Nephron progenitor cell (in vitro differentiated cells): ENCODE data around the gene SPTLC2.
"Not testable (repeated sequence)": the region's sequence is repeated elsewhere in the genome, so short reads cannot be mapped to it uniquely, and the experiment has no call there.

Experiments used
- DNase-seq: peaks from one replicate; pipeline ENCODE4 v3.0.0; 2021
- H3K27ac Mint-ChIP-seq: 2 replicates; pipeline ENCODE4 v1.8.0; 2021; ENCODE audit warnings: mild to moderate bottlenecking, moderate library complexity, mixed read lengths
- H3K27me3 Mint-ChIP-seq: 2 replicates; pipeline ENCODE4 v1.8.0; 2021; ENCODE audit warnings: mild to moderate bottlenecking, low read depth, mixed read lengths; ENCODE audit not compliant: poor library complexity
- H3K36me3 Mint-ChIP-seq: 2 replicates; pipeline ENCODE4 v1.8.0; 2021; ENCODE audit warnings: low read depth, mixed read lengths
- H3K4me1 Mint-ChIP-seq: 2 replicates; pipeline ENCODE4 v1.8.0; 2021; ENCODE audit warnings: mixed read lengths
- H3K4me3 Mint-ChIP-seq: 2 replicates; pipeline ENCODE4 v1.8.0; 2021; ENCODE audit warnings: mild to moderate bottlenecking, moderate library complexity, mixed read lengths
- H3K9me3 Mint-ChIP-seq: 2 replicates; pipeline ENCODE4 v1.8.0; 2021; ENCODE audit warnings: mild to moderate bottlenecking, moderate library complexity, mixed read lengths
- CTCF ChIP-seq: fragments of 200-600 bp; sonication (generic); IDR thresholded peaks from 2 replicates; pipeline ENCODE4 v1.5.0; 2021; ENCODE audit warnings: antibody characterized with exemption

Gene SPTLC2

GRCh38 chr14:77529963-77530362, 86.5 kb downstream of the SPTLC2 start:
- Mint-ChIP-seq H3K9me3 (no peaks in the 10 kb centered on the region), H3K4me1 (no peaks in the 10 kb centered on the region), H3K4me3 (no peak overlapping the region), H3K36me3 (peaks cover 26% of the 10 kb centered on the region), H3K27me3 (no peaks in the 10 kb centered on the region), H3K27ac (no peak overlapping the region)
- no peak for DNase-seq
- TF ChIP-seq CTCF = no peak

- no peaks in the 10 kb centered on the region for H3K4me1 Mint-ChIP-seq
- no peak for DNase-seq
- H3K9me3 Mint-ChIP-seq = no peaks in the 10 kb centered on the region
- no peaks in the 10 kb centered on the region for H3K27me3 Mint-ChIP-seq
- peaks cover 26% of the 10 kb centered on the region for H3K36me3 Mint-ChIP-seq
- no peak overlapping the region for H3K4me3 Mint-ChIP-seq
- no peak overlapping the region for H3K27ac Mint-ChIP-seq
- TF ChIP-seq CTCF = no peak
These were observed 87.2 kb downstream of the SPTLC2 start for GRCh38 chr14:77529213-77529612.

- not testable (repeated sequence) for H3K27ac Mint-ChIP-seq, H3K4me1 Mint-ChIP-seq, H3K27me3 Mint-ChIP-seq, DNase-seq, H3K4me3 Mint-ChIP-seq, H3K9me3 Mint-ChIP-seq
- peaks cover 21% of the 10 kb centered on the region for H3K36me3 Mint-ChIP-seq
These were observed 87.7 kb downstream of the SPTLC2 start for GRCh38 chr14:77528701-77529100.

GRCh38 chr14:77526266-77526665, 90.2 kb downstream of the SPTLC2 start:
- H3K36me3 Mint-ChIP-seq = peaks cover 6% of the 10 kb centered on the region
- H3K27me3 Mint-ChIP-seq = no peaks in the 10 kb centered on the region
- TF ChIP-seq CTCF = no peak
- no peak overlapping the region for H3K4me3 Mint-ChIP-seq
- H3K4me1 Mint-ChIP-seq = no peaks in the 10 kb centered on the region
- no peak for DNase-seq
- H3K27ac Mint-ChIP-seq = peak overlapping the region; percentile 22
- no peaks in the 10 kb centered on the region for H3K9me3 Mint-ChIP-seq

GRCh38 chr14:77524536-77524935, 91.9 kb downstream of the SPTLC2 start:
- peak overlapping the region; percentile 18 for H3K27ac Mint-ChIP-seq
- H3K9me3 Mint-ChIP-seq = no peaks in the 10 kb centered on the region
- H3K4me1 Mint-ChIP-seq = no peaks in the 10 kb centered on the region
- no peaks in the 10 kb centered on the region for H3K27me3 Mint-ChIP-seq
- no peak for TF ChIP-seq CTCF
- no peak overlapping the region for H3K4me3 Mint-ChIP-seq
- peaks cover 14% of the 10 kb centered on the region for H3K36me3 Mint-ChIP-seq
- DNase-seq = no peak

GRCh38 chr14:77523109-77523508, 93.3 kb downstream of the SPTLC2 start:
- H3K27ac Mint-ChIP-seq = peak overlapping the region; percentile 37
- peaks cover 26% of the 10 kb centered on the region for H3K36me3 Mint-ChIP-seq
- H3K4me3 Mint-ChIP-seq = no peak overlapping the region

More at GRCh38 chr14:77523109-77523508, 93.3 kb downstream of the SPTLC2 start:
- no peak for DNase-seq
- H3K4me1 Mint-ChIP-seq = no peaks in the 10 kb centered on the region
- TF ChIP-seq CTCF = no peak
- no peaks in the 10 kb centered on the region for H3K9me3 Mint-ChIP-seq
- H3K27me3 Mint-ChIP-seq = no peaks in the 10 kb centered on the region
